GM19023 (cell line): ENCODE results near the gene FCGR3A.
A peak's percentile ranks its signal among the peaks of the same experiment; 100 is the strongest.
"Not testable (repeated sequence)": the region's sequence is repeated elsewhere in the genome, so short reads cannot be mapped to it uniquely, and the experiment has no call there.

Experiments
- ATAC-seq: cut with Tn5 transposase; IDR thresholded peaks from one replicate; pipeline ENCODE4 v1.9.1; 2021; ENCODE audit warnings: mild to moderate bottlenecking, moderate library complexity; ENCODE audit not compliant: unreplicated experiment

FCGR3A gene

DNA sequence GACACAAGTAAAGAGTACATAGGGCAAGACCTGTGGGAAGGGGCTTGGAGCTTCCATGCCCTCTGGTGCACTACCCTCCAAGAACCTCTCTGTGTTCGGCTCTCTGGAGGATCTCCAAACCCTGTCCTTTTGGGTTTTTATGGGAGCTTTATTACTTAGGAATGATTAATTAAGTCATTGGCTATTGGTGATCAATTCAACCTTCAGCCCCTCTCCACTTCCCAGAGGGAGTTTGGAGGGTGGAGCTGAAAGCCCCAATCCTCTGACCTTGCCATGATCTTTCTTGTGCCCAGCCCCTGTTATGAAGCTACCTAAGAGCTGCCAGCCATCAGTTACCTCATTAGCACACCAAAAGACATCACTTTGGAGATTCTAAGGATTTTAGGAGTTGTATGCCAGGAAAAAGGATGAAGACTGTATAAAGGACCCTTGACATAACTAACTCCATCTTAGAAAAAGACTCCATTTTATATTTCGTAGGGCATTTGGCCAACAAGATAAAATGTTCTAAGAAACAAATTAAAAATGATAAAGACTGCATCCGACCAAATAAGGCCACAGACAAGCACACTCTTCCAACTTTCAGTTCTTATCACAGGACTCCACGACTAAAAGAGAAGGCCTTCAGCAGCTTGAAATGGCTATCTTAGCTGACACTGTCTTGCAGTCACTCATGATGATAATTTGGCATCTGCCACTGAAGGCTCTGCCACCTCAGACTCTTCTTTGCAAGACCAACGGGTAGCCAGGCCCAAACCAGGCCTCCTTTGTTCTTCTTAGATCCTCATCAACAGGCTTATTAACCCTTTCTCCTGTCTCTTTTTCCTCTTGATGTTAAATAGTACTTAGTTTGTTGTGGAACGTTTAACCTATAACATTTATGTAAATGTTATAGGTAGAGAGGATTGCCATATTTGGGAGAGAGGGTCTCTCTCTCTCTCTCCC, 8.2 kb upstream of the FCGR3A start:
- ATAC-seq, result not testable (repeated sequence)

DNA sequence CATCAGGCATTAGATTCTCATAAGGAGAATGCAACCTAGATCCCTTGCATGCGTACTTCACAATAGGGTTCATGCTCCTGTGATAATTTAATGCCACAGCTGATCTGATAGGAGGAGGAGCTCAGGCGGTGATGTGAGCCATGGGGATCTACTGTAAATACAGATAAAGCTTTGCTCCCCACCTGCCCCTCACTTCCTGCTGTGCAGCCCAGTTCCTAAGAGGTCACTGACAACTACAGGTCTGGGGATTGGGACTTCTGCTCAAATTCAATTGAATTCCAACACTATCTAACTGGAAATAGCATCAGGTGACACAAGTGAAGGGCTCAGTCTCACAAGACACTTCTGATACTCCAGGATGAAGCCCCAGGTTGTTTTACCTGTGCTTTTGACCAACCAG, 7.4 kb upstream of the FCGR3A start:
- not testable (repeated sequence) for ATAC-seq

DNA sequence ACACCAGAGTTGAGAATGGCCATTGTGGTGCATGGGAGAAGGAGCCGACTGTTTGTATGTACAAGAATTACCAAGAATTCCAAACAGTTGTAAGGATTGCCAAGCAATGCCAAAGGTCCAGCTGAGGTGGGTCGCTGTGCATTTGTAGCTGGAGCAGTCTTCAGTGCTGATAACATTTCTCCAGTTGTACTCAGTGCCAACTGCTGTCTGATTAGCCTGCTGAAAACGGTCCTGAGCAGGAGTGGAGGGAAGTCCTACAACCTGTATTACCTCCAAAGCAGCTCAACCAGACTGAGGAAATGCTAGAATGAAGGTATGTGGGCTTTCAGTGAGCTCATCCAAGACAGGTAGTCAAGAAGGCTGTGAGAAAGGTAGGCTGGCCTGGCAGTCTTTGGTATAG, 6.5 kb upstream of the FCGR3A start:
- not testable (repeated sequence) for ATAC-seq

DNA sequence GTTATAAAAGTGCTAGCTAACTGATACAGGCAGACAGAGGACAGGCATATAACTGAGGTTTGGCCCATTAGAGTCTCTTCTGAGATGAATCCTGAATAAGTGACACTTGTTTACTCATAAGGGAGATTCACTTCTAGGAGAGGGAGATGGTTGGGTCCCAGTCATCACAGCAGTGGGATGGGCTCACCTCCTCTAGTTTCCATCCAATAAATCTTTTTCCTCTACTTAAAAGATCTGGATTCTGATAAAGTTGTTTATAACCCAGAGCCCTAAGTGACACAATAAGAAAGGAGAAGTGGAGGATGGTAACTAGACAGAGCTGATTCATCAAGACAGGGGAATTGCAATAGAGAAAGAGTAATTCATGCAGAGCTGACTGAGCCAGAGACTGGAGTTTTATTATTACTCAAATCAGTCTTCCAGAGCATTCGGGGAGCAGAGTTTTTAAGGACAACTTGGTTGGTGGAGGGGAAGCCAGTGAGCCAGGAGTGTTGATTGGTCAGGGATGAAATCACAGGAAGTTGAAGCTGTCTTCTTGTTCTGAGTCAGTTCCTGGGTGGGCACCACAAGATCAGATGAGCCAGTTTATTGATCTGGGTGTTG, 5.3 kb upstream of the FCGR3A start:
- ATAC-seq, result not testable (repeated sequence)

DNA sequence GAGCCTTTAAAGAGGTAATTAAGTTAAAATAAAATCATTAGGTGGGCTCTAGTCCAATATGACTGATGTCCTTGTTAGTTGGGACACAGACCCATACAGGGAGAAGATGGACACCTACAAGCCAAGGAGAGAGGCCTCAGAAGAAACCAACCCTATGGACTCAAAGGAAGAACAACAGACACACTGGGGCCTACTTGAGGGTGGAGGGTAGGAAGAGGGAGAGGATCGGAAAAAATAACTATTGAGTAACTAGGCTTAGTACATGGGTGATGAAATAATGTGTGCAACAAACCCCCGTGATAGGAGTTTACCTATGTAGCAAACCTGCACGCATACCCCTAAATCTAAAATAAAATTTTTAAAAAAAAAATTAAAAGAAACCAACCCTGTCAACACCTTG, 4.7 kb upstream of the FCGR3A start:
- ATAC-seq, result not testable (repeated sequence)

DNA sequence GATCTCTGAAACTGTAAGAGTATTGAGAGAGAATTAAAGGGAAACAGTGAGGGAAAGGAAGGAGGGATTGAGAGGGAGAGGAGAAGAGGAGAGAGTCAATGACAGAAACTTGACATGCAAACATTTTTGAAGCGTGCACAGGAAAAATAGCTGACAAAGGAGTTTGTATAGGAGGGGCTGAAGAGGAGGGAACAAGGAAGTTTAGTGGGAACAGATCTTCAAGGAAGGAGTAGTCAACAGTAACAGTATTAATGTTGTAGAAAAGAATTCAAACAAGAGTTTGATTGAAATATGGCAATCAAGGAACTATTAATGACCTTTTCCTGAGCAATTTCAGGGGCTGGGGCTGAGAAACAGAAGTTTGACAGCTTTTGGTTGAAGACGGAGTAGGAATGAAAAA, 4.0 kb upstream of the FCGR3A start:
- ATAC-seq, result not testable (repeated sequence)

DNA sequence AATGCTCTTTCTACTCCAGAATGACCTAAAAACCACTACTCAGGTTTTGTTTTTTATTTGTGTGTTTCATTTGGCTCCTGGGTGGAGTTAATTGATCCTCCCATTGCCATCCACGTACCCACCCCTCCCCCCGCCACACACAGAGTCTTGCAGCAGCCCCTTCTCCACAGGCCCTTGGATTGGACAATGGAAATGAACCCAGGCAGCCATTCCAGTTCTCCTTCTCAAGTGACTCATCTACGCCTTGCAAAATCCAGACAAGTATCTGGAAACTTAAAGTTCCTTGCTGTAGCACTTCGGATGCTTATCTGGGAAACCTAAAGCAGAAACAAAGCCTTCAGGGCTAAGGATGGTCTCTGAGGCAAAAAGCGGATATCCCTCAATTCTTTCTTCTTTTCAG, 1.3 kb upstream of the FCGR3A start:
- ATAC-seq, result not testable (repeated sequence)

DNA sequence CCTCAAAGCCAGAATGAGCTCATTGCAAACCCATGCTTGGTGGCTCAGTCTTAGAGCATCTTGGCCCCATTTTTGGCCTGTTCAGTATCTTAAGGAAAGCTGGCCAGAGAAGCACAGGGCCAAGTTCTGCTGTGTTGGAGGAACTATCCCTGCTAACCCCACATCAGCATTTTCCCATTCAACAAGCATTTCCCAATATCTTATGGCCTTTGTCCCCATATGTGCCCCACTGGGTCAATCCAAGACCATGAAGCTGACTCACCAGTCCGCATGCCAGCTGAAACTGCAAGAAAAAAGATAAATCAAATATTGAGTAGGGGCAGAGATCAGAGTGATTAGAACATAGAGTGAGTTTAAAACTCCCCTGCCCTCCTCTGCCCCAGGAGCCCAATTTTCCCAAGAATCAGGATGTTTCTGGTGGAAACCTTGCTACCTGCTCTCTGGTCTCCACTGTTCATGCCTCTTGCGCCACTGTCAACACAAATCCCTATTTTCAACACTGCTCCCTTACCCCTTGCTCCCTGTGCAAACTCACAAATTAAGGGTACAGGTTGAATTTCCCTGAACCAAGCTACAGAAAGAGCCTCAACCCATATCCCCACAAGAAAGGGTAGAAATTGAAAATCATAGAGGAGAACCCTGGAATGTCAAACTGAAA, 740 bp downstream of the FCGR3A start:
- ATAC-seq, result not testable (repeated sequence)

DNA sequence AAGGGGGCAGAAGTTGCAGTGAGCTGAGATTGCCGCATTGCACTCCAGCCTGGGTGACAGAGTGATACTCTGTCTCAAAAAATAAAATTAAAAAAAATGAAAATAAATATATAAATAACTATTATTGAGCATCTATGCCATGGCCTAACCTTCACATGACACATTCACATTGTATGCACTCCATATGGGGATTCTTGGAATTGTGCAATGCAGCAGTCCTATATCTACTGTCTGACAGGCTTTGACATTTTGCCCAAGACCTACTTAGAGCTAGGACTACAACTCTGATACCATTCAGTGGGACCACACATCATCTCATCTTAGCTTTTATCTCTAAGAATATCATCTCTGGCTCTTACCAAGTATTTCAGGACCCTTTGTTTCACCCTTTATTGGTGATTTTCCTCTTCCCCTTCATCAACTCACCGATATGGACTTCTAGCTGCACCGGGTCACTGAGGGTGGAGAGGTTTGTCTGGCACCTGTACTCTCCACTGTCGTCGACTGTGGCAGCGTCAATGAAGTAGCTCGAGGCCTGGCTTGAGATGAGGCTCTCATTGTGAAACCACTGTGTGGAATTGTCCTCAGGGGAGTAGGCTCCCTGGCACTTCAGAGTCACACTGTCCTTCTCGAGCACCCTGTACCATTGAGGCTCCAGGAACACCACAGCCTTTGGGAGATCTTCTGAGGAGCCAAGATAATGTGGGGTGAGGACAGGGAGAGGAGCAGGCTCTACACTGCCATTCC, 1.4 kb downstream of the FCGR3A start:
- not testable (repeated sequence) for ATAC-seq

DNA sequence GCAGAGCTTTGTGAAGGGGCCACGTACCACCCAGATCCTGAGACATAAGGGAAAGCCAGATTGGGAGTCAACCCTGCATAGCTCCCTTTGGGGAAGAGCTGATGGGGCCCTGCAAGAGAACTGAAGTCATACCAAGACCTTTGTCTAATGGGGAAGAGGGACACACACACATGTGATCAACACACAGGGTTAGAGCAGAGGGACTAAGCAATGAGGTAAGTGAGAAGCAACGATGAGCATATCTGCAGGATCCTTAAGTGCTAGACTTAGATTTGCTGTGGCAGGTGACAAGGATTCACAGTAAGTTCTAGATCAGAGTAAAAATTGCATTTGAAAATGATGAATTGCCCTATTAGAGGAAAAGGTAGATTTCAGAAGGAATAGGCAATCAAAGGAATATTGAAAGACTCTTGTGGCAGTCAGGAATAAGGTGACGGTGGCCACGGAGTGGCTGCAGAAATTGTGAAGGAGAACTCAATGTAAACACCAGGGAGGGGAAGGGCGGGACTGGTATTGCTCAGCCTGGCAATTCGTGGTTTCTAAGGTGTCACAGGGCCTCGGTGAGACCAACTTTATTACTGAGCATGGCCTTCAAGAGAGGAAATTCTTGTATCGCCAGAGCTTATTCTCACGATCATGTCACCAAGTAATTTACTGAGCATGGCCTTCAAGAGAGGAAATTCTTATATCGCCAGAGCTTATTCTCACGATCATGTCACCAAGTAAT, 4.5 kb downstream of the FCGR3A start:
- not testable (repeated sequence) for ATAC-seq

DNA sequence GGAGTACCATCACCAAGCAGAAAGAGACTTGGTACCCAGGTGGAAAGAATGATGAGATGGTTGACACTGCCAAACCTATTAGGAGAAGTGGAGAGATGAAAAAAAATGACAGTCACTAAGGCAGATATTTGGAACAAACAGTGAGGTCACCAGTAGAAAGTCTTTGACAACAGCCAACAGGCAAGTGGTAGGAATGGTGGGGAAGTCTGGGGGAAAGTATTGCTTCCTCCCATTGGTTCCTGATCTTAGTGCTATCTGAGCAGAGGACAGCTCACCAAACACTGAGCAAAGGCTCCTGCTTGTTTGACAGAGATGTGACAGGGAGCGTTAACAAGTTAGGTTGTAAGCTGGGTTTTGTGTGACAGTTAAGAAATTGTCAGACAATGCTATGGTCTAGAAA, 6.5 kb downstream of the FCGR3A start:
- ATAC-seq, result not testable (repeated sequence)

DNA sequence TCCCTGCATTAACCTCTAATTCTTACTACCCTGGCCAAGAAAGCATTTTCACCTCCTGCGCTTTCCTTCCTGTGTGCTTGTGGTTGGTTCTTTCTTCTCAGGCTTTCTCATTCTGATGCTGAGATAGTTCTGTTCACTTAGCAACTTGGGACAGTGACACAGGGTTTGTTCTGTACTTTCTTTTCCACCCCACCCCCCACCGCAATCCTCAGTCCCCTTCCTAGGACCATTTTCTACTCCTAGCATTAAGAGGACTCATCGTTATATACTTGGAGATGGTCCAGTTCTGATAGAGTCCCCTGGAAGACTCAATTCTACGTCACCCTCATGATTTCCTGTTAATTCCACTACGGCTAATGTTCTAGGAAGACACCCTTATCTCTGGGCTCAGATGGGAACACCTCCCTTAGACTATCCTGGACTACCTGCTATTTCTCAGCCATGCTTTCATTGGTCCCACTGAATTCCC, 7.5 kb downstream of the FCGR3A start:
- ATAC-seq, result peak; percentile 56

DNA sequence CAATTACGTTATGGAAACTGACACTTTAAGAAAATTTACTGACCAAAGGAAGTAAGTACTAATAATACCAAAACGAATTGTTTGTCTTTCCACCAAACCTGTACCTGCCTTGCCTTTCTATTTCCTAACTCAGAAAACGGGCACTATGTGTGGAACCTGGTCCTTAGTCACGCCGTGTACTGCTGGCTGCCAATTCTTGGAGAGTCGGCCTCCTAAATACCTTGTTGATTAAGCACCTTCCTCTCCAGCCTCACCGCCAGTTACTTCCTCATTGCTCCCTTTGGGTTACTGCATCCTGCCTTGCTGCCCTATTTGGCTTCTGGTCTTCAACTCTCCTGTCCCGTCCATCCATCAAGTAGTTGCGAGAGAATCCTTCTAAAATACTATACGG, 9.1 kb downstream of the FCGR3A start:
- ATAC-seq, result not testable (repeated sequence)

DNA sequence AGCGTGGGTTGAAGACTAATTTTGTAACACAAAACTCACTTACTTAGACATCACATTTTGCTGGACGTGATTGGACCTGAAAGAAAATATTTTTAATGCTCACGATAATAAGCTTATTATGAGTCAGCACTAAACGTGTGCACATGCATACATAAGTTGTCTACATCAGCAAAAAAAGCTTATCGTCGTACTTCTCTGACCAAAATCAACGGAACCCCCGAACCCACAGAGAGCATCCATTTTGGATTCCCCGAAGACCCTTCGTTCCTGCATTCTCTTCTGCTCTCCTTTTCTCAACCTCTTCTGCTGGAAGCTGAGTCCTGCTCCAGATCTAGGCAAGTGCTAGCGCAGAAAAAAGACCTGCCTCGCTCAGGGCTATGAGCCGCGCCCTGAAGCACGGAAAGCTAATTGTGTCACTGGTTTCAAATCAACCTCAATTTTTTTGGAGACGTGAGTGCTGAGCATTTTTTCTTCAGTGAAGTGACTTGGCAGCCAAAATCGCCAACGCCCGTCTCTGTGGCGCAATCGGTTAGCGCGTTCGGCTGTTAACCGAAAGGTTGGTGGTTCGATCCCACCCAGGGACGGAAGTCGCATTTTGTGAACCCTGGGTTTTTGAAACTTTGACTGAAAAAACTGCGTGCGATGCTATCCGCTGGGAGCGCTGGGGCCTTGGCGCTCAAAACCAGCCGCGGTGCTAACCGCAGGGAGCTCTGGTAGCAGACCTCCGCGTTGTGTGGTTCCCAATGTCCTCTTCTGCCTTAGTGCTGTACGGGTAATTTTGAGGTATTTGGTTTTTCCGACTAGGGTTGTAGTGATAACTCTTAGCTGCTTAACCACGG, 9.7 kb downstream of the FCGR3A start:
- ATAC-seq, result peak; percentile 60

DNA sequence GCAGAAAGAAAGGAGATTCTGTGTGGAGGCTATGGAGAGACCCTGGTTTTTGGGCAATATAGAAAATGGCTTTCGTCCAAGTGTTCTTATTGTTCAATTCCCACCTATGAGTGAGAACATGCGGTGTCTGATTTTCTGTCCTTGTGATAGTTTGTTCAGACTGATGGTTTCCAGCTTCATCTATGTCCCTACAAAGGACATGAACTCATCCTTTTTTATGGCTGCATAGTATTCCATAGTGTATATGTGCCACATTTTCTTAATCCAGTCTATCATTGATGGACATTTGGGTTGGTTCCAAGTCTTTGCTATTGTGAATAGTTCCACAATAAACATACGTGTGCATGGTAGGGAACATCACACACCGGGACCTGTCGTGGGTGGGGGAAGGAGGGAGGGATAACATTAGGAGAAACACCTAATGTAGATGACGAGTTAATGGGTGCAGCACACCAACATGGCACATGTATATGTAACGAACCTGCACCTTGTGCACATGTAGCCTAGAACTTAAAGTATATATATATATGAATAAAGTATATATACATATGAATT, 10.6 kb downstream of the FCGR3A start:
- ATAC-seq, result not testable (repeated sequence)

DNA sequence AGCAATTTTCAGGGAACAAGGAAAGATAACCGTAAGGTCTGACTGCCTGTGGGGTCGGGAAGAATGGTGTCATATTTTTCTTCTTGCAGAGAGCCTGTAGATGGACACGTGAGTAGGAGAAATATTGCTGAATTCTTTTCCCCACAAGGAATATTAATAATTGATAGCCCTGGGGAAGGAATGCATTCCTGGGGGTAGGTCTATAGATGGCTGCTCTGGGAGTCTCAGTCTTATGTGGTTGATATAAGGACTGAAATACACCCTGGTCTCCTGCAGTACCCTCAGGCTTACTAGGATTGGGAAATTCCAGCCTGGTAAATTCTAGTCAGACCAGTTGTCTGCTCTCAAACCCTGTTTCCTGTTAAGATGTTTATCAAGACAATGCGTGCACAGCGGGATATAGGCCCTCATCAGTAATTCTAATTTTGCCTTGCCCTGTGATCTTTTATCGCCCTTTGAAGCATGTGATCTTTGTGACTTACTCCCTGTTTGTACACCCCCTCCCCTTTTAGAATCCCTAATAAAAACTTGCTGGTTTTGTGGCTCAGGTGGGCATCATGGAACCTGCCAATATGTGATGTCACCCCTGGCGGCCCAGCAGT, 12.4 kb downstream of the FCGR3A start:
- not testable (repeated sequence) for ATAC-seq

DNA sequence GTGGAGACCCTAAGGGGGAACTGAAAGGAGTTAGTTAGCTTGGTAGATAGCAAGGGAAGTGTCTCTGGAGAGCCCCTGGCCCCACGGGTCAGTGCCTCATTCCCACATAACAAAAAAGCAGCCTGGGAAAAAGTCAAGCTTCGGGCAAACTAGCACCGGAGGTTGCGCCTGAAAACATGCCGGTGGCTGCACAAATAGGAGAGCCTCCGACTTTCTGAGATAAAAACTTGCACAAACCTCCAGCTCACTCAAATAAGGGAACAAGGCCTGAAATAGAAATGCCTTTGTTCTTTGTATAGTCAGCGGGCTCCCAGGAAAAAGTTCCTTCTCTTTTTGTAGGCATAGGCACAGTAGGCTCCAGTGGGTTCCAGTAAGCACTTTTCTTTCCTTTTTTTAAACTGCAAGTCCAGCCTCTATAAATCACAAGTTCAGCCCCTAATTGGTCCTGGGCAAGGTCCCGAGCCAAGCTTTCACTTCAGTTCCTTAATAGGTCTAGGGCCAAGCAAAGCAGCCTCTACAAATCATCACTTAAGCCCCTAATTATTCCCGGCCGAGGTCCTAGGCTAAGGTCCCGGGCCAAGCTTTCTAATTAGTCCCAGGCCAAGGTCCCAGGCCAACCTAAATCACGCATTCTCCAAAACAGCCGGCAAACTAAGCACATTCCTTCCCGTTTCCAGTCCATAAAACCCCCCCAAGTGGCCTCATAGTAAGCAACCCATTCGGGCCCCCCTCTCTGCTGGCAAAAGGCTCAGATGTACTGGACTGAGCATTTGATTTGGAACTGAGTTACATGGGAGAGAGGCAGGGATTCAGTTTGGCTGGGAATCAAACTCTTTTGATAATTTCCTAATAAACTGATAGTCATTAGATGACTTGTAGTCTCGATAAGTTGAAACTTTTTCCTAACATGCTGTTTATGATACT, 16.7 kb downstream of the FCGR3A start:
- ATAC-seq, result not testable (repeated sequence)
